UCSD-AML1 (cell line): ENCODE results near the gene APBB2.
"Not testable (repeated sequence)": the region's sequence is repeated elsewhere in the genome, so short reads cannot be mapped to it uniquely, and the experiment has no call there.

Experiments
- DNase-seq: peaks from one replicate; lab custom pipeline; 2025; ENCODE audit not compliant: unreplicated experiment; lab: John Stamatoyannopoulos, UW

Gene APBB2

GRCh38 chr4:41160012-41160789, 54.1 kb downstream of the APBB2 start:
- DNase-seq = no peak

- DNase-seq = no peak
Measured at GRCh38 chr4:41158756-41159155, 55.6 kb downstream of the APBB2 start.

GRCh38 chr4:41158274-41158673, 56.1 kb downstream of the APBB2 start:
- no peak for DNase-seq

- no peak for DNase-seq
Measured at GRCh38 chr4:41157009-41157408, 57.3 kb downstream of the APBB2 start.

- DNase-seq = no peak
Measured at GRCh38 chr4:41156574-41156973, 57.8 kb downstream of the APBB2 start.

- no peak for DNase-seq
Measured at GRCh38 chr4:41155194-41155830, 59.0 kb downstream of the APBB2 start.

- no peak for DNase-seq
Measured at GRCh38 chr4:41154814-41155177, 59.5 kb downstream of the APBB2 start.

- no peak for DNase-seq
Measured at GRCh38 chr4:41154010-41154813, 60.1 kb downstream of the APBB2 start.

- no peak for DNase-seq
Measured at GRCh38 chr4:41150401-41150800, 63.9 kb downstream of the APBB2 start.

GRCh38 chr4:41149568-41149967, 64.8 kb downstream of the APBB2 start:
- DNase-seq = not testable (repeated sequence)

- no peak for DNase-seq
Measured at GRCh38 chr4:41148931-41149330, 65.4 kb downstream of the APBB2 start.

GRCh38 chr4:41148292-41148691, 66.0 kb downstream of the APBB2 start:
- no peak for DNase-seq

GRCh38 chr4:41147570-41147969, 66.8 kb downstream of the APBB2 start:
- DNase-seq = not testable (repeated sequence)

GRCh38 chr4:41146716-41147506, 67.4 kb downstream of the APBB2 start:
- no peak for DNase-seq

- no peak for DNase-seq
Measured at GRCh38 chr4:41146196-41146595, 68.1 kb downstream of the APBB2 start.

- DNase-seq = no peak
Measured at GRCh38 chr4:41145571-41146078, 68.7 kb downstream of the APBB2 start.

- no peak for DNase-seq
Measured at GRCh38 chr4:41144812-41145211, 69.5 kb downstream of the APBB2 start.

- DNase-seq = no peak
Measured at GRCh38 chr4:41144040-41144379, 70.3 kb downstream of the APBB2 start.

GRCh38 chr4:41143311-41144039, 70.9 kb downstream of the APBB2 start:
- no peak for DNase-seq
